NCI-H2196 treated with DMSO at 0.1 percent for 48 hours (cell line): ENCODE data around the gene HMGCL.
"Not testable (repeated sequence)": the region's sequence is repeated elsewhere in the genome, so short reads cannot be mapped to it uniquely, and the experiment has no call there.

Experiments
- DNase-seq: peaks from one replicate; lab custom pipeline; 2025; ENCODE audit not compliant: unreplicated experiment; lab: John Stamatoyannopoulos, UW

HMGCL gene

GRCh38 chr1:23825076-23825761 is at the start of gene HMGCL:
Gene HMGCL, minus strand, starts transcription at chr1:23825429. Its CDS starts 14 bp downstream, at chr1:23825415.
- DNase-seq: peak; percentile 83

DNA sequence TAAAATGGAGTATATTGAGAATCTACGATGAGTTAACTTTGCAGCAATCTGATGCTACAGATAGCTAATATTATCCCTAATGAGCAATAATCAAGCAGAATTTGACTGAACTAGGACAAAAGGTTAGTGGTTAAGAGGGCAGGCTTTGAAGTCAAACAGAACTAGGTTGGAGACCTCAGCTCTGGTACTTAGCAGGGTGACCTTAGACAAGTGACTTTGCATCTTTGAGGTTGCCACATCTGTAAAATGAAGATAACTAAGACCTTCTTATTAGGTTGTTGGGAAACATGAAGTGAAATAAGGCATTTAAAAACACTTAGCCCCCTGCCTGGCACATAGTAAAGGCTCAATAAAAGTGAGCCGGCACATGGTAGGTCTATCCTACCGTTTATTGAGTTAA is 47.2 kb upstream of the HMGCL start:
- no peak for DNase-seq

GRCh38 chr1:23869051-23869450 is 43.8 kb upstream of the HMGCL start:
- no peak for DNase-seq

- no peak for DNase-seq
Measured at GRCh38 chr1:23868557-23869016, 43.4 kb upstream of the HMGCL start.

- peak; percentile 91 for DNase-seq
Measured at GRCh38 chr1:23867895-23868556, 42.8 kb upstream of the HMGCL start, which contains the start of gene FUCA1. Gene FUCA1, minus strand, starts transcription at chr1:23868290. Its CDS starts 4 bp downstream, at chr1:23868286.

DNA sequence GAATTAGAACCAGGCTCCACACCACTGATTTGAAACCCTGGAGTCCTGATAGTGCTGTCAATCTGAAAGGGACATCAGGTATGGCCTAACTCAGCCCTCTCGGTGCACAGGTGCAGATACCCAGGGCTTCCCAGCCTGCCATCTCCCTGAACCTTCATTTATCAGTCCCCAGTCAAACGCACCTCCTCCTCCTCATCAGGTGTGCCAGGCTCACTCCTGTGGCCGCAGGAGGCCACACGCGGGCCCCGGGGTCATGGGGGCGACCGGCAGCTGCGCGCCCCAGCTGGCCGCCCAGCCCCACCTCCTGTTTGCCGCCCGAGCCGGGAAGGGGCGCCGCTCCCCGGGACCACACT is 42.3 kb upstream of the HMGCL start:
- no peak for DNase-seq

DNA sequence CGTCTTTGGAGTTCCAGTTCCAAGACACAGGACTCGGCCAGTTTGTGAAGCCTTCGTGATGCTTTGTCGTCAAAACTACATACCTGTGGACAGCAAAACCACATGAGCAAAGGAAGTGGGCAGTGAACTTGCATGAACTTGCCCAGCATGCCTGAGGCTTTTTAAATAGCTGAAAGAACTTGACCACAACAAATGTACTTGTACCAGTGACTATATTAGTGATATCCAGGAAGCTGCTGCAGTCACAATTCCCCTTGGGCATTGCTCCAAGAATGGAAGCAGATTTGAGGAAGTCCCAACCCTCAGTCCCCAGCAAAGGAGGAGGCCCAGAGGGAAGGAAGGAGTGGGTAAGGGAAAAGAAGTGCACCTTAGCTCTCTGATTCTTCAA is 40.3 kb upstream of the HMGCL start:
- DNase-seq: peak; percentile 23

DNA sequence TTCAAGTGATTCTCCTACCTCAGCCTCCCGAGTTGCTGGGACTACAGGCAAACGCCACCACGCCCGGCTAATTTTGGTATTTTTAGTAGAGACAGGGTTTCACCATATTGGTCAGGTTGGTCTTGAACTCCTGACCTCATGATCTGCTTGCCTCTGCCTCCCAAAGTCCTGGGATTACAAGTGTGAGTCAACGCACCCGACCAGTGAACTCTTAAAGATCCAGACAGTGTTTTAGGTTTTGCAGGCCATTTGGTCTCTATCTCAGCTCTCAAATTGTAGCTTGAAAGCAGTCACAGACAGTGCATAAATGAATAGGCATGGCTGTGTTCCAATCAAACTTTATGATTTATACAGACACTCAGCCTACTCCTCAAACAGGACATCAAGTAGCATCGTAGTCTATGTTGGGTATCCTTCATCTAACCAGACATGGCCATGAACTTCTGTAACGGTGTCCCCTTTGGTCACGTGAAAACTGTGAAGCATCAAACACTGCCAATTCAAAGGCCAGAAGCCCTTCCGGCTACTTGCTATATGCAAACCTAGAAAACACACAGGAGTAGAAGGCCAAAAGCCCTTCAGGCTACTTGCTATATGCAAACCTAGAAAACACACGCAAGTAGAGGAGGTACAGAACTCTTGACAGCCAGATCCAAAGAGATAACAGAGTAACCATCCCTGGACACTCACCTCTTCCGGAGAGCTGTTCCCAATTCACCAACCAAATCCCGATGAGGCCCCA is 39.7 kb upstream of the HMGCL start:
- DNase-seq: no peak

GRCh38 chr1:23862640-23863039 is 37.4 kb upstream of the HMGCL start:
- DNase-seq: no peak

GRCh38 chr1:23854568-23854967 is 29.3 kb upstream of the HMGCL start:
- DNase-seq: no peak

GRCh38 chr1:23853124-23853523 is 27.9 kb upstream of the HMGCL start:
- DNase-seq: not testable (repeated sequence)

GRCh38 chr1:23851406-23851805 is 26.2 kb upstream of the HMGCL start:
- not testable (repeated sequence) for DNase-seq

DNA sequence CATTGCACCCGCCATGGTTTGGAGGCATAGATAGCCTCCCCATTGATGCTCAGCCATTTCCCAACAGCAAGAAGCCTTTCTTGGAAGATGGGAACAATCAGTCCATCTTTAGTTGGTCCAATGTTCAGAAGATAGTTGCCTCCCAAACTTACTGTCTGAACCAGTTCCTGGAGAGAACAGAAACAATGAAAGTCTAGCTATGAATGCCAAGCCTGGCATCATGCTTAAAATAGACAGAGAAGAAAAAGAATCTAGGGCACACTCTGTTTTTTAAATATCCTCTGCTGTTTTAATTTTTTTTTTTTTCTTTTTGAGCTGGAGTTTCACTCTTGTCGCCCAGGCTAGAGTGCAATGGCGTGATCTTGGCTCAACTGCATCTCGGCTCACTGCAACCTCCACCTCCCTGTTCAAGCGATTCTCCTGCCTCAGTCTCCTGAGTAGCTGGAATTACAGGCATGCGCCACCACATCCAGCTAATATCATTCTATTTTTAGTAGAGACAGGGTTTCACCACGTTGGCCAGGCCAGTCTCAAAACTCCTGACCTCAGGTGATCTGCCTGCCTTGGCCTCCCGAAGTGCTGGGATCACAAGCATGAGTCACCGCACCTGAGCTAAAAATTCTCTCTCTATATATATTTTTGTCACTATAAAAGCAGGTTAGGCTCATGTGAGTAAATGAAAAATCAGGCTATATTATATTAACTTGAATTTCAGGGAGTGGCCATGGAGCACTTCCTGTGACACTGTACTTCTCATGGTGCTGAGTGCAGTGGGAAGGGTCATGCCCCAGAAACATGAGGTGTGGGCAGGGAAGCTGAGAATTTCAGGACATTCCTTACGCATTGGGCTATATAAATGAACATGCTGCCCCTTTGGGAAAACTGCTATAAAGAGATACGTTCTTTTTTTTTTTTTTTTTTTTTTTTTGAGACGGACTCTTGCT is 23.7 kb upstream of the HMGCL start:
- DNase-seq: no peak

DNA sequence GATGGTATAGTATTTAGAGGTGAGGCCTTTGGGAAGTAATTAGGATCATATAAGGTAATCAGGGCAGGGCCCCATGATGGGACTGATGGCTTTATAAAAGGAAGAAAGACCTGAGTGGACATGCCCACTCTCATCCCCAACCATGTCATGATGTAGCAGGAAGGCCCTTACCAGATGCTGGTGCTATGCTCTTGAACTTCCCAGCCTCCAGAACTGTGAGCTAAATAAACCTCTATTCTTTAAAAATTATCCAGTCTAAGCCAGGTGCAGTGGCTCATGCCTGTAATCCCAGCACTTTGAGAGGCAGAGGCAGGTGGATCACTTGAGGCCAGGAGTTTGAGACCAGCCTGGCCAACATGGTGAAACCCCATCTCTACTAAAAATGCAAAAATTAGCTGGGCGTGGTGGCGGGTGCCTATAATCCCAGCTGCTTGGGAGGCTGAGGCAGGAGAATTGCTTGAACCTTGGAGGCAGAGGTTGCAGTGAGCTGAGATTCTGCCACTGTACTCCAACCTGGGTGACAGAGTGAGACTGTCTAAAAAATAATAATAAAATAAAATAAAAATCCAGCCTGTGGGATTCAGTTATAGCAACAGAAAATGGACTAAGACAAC is 22.4 kb upstream of the HMGCL start:
- not testable (repeated sequence) for DNase-seq

GRCh38 chr1:23845163-23845562 is 19.9 kb upstream of the HMGCL start:
- DNase-seq: no peak

GRCh38 chr1:23843644-23844043 is 18.4 kb upstream of the HMGCL start:
- no peak for DNase-seq

DNA sequence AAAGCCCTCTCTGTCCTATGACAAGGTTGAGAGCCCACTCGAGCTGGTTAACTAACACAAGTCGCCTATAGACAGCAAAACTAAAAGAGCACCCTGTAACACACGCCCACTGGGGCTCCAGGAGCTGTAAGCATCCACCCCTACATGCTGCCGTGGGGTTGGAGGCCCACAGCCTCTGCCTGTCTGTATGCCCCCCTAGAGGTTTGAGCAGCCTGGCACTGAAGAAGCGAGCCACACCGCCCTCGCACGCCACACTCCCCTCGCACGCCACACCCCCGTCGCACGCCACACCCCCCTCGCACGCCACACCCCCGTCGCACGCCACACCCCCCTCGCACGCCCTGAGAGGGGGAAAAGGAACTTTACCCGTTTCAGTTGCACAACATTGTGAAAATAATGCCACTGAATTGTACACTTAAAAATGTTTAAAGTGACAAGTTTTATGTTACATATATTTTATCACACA is 13.2 kb upstream of the HMGCL start:
- DNase-seq: no peak

GRCh38 chr1:23837908-23838307 is 12.7 kb upstream of the HMGCL start:
- no peak for DNase-seq

DNA sequence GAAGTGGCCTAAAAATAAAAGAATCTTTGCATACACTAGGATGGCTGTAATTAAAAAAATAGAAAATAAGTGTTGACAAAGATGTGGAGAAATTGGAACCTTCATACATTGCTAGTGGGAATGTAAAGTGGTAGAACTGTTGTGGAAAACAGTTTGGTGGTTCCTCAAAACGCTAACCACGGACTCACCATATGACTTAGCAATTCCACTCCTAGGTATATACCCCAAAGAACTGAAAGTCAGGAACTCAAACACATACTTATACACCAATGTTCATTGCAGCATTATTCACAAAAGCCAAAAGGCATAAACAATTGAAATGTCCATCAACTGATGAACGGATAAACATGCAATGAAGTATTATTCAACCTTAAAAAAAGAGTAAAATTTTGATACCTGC is 10.8 kb upstream of the HMGCL start:
- DNase-seq: no peak

DNA sequence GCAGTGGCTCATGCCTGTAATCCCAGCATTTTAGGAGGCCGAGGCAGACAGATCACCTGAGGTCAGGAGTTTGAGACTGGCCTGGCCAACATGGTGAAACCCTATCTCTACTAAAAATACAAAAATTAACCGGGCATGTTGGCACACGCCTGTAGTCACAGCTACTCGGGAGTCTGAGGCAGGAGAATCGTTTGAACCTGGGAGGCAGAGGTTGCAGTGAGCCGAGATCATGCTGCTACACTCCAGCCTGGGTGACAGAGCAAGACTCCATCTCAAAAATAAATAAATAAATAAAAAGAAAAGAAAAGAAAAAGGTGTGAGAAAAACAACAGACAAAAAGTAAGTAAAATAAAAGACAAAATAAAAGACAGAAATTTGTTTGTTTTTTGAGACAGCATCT is 8.9 kb upstream of the HMGCL start:
- DNase-seq: not testable (repeated sequence)
